HL-60 (cell line): Measurements from ENCODE around the gene TMPRSS11A.

Experiments
- DNase-seq, 2 experiments: peaks; one replicate each; pipeline ENCODE4 v3.0.0-alpha.2; 2010 to 2020; ENCODE audit warnings: low read depth in 1 of 2, low spot score in 1 of 2
- H3K27ac ChIP-seq: fragments of 250-450 bp; sonication (Bioruptor Pico); replicated peaks from 2 replicates; pipeline ENCODE4 v1.5.1; 2020; ENCODE audit warnings: mild to moderate bottlenecking, moderate library complexity
- H3K27me3 ChIP-seq: fragments of 250-450 bp; sonication (Bioruptor Pico); 2 replicates; pipeline ENCODE4 v1.5.1; 2021; ENCODE audit warnings: mild to moderate bottlenecking, moderate library complexity; ENCODE audit not compliant: insufficient read depth, poor library complexity, severe bottlenecking
- H3K4me3 ChIP-seq: replicated peaks from 2 replicates; pipeline ENCODE4 v1.5.1; 2011; ENCODE audit warnings: mild to moderate bottlenecking, control low read depth, low read length; ENCODE audit not compliant: insufficient read depth
- CTCF ChIP-seq: IDR thresholded peaks from one replicate; pipeline ENCODE4 v1.5.1; 2011; ENCODE audit warnings: low read length, control low read depth, inconsistent platforms; ENCODE audit not compliant: insufficient read depth
- GABPA ChIP-seq: IDR thresholded peaks from 2 replicates; pipeline ENCODE4 v1.6.1; 2012; ENCODE audit warnings: low read depth
- POLR2AphosphoS5 ChIP-seq: IDR thresholded peaks from 2 replicates; pipeline ENCODE4 v1.6.1; 2012; ENCODE audit warnings: low read depth
- REST ChIP-seq: IDR thresholded peaks from 2 replicates; pipeline ENCODE4 v1.6.1; 2012; ENCODE audit warnings: low read depth; ENCODE audit not compliant: insufficient replicate concordance
- SPI1 ChIP-seq: IDR thresholded peaks from 2 replicates; pipeline ENCODE4 v1.6.1; 2012; ENCODE audit warnings: low read depth, mild to moderate bottlenecking, borderline replicate concordance

The TMPRSS11A gene

GRCh38 chr4:67929426-67929825 is 33.9 kb downstream of the TMPRSS11A start:
- no peak for DNase-seq
- Histone ChIP-seq H3K27ac (no peak overlapping the region), H3K27me3 (no peaks in the 10 kb centered on the region), H3K4me3 (no peak overlapping the region)
- TF ChIP-seq POLR2AphosphoS5 (no peak), REST (no peak), GABPA (no peak), CTCF (no peak), SPI1 (no peak)

- TF ChIP-seq POLR2AphosphoS5 (no peak), REST (no peak), CTCF (no peak), GABPA (no peak), SPI1 (no peak)
- Histone ChIP-seq H3K27ac (no peak overlapping the region), H3K27me3 (no peaks in the 10 kb centered on the region), H3K4me3 (no peak overlapping the region)
- DNase-seq = no peak
Measured at GRCh38 chr4:67928546-67928945, 34.7 kb downstream of the TMPRSS11A start.

- Histone ChIP-seq H3K4me3 (no peak overlapping the region), H3K27me3 (no peaks in the 10 kb centered on the region), H3K27ac (no peak overlapping the region)
- no peak for DNase-seq
- TF ChIP-seq REST = no peak
Measured at GRCh38 chr4:67927251-67927650, 36.0 kb downstream of the TMPRSS11A start.

- H3K27me3 ChIP-seq = no peaks in the 10 kb centered on the region
- no peak for TF ChIP-seq CTCF
- TF ChIP-seq SPI1 = no peak
- no peak for TF ChIP-seq POLR2AphosphoS5
- no peak for TF ChIP-seq GABPA
- no peak for TF ChIP-seq REST
- DNase-seq = no peak
- H3K27ac ChIP-seq = no peak overlapping the region
- H3K4me3 ChIP-seq = no peak overlapping the region
Measured at GRCh38 chr4:67926485-67926884, 36.8 kb downstream of the TMPRSS11A start.
